SJSA1 (cell line): Measurements from ENCODE around the gene TSPAN2. TPM values are rescaled to one million over a fixed set of nuclear protein-coding genes. Genes with fewer than 3 reads are reported as not detected.

Experiments
- DNase-seq, 2 experiments: peaks; one replicate each; pipeline ENCODE4 v3.0.0-alpha.2; 2015 to 2020; ENCODE audit warnings: low spot score in 2 of 2, low read depth in 1 of 2
- H3K27ac ChIP-seq: fragments of 250-450 bp; sonication (Bioruptor Pico); 2 replicates; pipeline ENCODE4 v1.5.1; 2020; ENCODE audit warnings: mild to moderate bottlenecking, moderate library complexity
- H3K27me3 ChIP-seq: fragments of 250-450 bp; sonication (Bioruptor Pico); replicated peaks from 2 replicates; pipeline ENCODE4 v1.5.1; 2020; ENCODE audit warnings: mild to moderate bottlenecking, moderate library complexity
- H3K36me3 ChIP-seq: fragments of 250-450 bp; sonication (Bioruptor Pico); 2 replicates; pipeline ENCODE4 v1.5.1; 2020; ENCODE audit warnings: mild to moderate bottlenecking
- H3K4me1 ChIP-seq: fragments of 250-450 bp; sonication (Bioruptor Pico); replicated peaks from 2 replicates; pipeline ENCODE4 v1.6.1; 2021; ENCODE audit warnings: mild to moderate bottlenecking
- H3K4me3 ChIP-seq: fragments of 250-450 bp; sonication (Bioruptor Pico); 2 replicates; pipeline ENCODE4 v1.5.1; 2020; ENCODE audit warnings: mild to moderate bottlenecking
- H3K9me3 ChIP-seq: fragments of 250-450 bp; sonication (Bioruptor Pico); replicated peaks from 2 replicates; pipeline ENCODE4 v1.5.1; 2020; ENCODE audit warnings: mild to moderate bottlenecking
- total RNA-seq: library from RNA; depleted of rRNA; stranded (reverse); fragments of >200 nt; shearing (Covaris generic); gene quantifications from 2 replicates; pipeline ENCODE4 v1.2.3, GENCODE V29; 2014; rRNA removed

TSPAN2 gene
- total RNA-seq: 11.9 and 18.2 TPM in 2 replicates

GRCh38 chr1:115089420-115090185 is at the start of gene TSPAN2:
TSPAN2 (minus strand) TSS chr1:115089503; CDS start chr1:115089432, 71 bp downstream.
- H3K4me3 ChIP-seq: peak within 1 kb of the TSS; percentile 56
- H3K4me1 ChIP-seq: peaks cover 24% of the 10 kb centered on the region
- no peaks in the 10 kb centered on the region for H3K27me3 ChIP-seq
- H3K36me3 ChIP-seq: no peaks in the 10 kb centered on the region
- DNase-seq: peak; percentile 72 to 79
- H3K27ac ChIP-seq: no peak within 1 kb of the TSS
- H3K9me3 ChIP-seq: no peaks in the 10 kb centered on the region

- DNase-seq: peak; percentile 78 to 88
- H3K36me3 ChIP-seq: no peaks in the 10 kb centered on the region
- peaks cover 54% of the 10 kb centered on the region for H3K4me1 ChIP-seq
- H3K4me3 ChIP-seq: no peak overlapping the region
- no peaks in the 10 kb centered on the region for H3K27me3 ChIP-seq
- H3K27ac ChIP-seq: peak overlapping the region; percentile 27; the same call in 1 of the 2 replicates
- H3K9me3 ChIP-seq: no peaks in the 10 kb centered on the region
Measured at GRCh38 chr1:115138973-115139372, 49.7 kb upstream of the TSPAN2 start.

- no peaks in the 10 kb centered on the region for H3K9me3 ChIP-seq
- no peaks in the 10 kb centered on the region for H3K36me3 ChIP-seq
- no peaks in the 10 kb centered on the region for H3K27me3 ChIP-seq
Measured at GRCh38 chr1:115138271-115138670, 49.0 kb upstream of the TSPAN2 start.

DNA sequence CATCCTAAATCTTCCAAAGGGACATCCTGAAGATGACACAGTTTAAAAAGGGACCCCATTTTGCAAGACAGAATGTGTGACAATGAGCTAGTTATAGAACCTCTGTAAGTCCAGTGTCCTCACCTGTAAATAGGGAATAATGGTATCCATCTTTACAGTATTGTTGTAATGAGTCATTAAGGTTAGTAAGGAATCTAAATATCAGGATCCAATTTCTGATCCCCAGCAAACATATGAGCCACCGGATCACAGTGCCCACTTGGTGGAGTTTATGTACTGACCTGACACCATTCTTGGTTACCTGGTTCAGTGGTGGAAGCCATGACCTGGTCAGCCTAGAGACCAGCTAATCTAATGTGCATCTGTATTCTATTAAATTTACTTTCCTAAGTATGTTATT is 47.9 kb upstream of the TSPAN2 start:
- H3K36me3 ChIP-seq: no peaks in the 10 kb centered on the region
- no peak overlapping the region for H3K4me3 ChIP-seq
- peak overlapping the region; percentile 99 for H3K27ac ChIP-seq
- peak in 1 of 2 experiments; percentile 18 for DNase-seq
- peaks cover 60% of the 10 kb centered on the region for H3K4me1 ChIP-seq
- H3K9me3 ChIP-seq: no peaks in the 10 kb centered on the region
- no peaks in the 10 kb centered on the region for H3K27me3 ChIP-seq

More at GRCh38 chr1:115138271-115138670, 49.0 kb upstream of the TSPAN2 start:
- Histone ChIP-seq H3K27ac (no peak overlapping the region), H3K4me1 (peaks cover 60% of the 10 kb centered on the region), H3K4me3 (no peak overlapping the region)
- peak in 1 of 2 experiments; percentile 9 for DNase-seq

DNA sequence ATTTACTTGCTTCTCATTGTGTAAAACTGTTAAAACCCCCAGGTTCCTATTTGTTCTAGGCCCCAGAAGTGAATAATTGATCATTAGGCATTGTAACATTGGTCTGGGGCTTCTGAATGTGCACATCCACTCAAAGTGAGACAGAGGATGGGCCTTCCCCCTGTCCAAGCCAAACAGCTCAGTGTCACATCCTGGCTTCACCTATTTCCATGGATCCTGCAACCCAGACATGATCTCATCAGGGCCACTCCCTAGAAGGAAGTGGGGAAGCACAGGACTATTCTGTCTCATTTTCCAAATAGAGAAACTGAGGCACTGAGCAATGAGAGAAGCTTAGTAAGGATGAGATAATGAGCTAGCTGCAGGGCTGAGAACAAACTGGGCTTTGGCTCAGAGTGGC is 47.4 kb upstream of the TSPAN2 start:
- H3K27me3 ChIP-seq: no peaks in the 10 kb centered on the region
- H3K36me3 ChIP-seq: no peaks in the 10 kb centered on the region
- peak overlapping the region; percentile 99 for H3K27ac ChIP-seq
- no peak overlapping the region for H3K4me3 ChIP-seq
- DNase-seq: peak in 1 of 2 experiments; percentile 36
- H3K9me3 ChIP-seq: no peaks in the 10 kb centered on the region
- H3K4me1 ChIP-seq: peaks cover 55% of the 10 kb centered on the region

GRCh38 chr1:115136106-115136505 is 46.8 kb upstream of the TSPAN2 start:
- H3K27ac ChIP-seq: peak overlapping the region; percentile 99
- H3K27me3 ChIP-seq: no peaks in the 10 kb centered on the region
- no peaks in the 10 kb centered on the region for H3K36me3 ChIP-seq
- H3K4me1 ChIP-seq: peaks cover 53% of the 10 kb centered on the region
- DNase-seq: peak; percentile 71 to 77
- no peaks in the 10 kb centered on the region for H3K9me3 ChIP-seq
- no peak overlapping the region for H3K4me3 ChIP-seq

DNA sequence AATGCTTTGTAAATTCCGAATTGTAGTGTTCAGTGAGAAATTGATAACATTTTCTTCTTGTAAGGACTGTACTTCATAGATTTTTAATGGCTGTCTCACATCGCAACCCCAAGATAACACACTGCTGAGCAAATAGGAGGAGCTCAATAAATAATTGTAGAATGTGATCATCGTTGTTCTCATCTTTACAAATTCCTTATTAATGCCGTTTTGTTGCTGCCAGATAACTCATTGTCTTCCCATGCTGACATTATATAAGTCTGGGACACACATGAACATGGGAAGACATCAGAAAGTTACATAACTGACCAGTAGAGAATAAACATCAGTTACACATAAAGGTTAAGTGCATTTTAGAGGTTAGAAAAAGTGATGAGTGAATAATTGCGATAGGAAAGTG is 46.4 kb upstream of the TSPAN2 start:
- H3K27me3 ChIP-seq: no peaks in the 10 kb centered on the region
- peak overlapping the region; percentile 99 for H3K27ac ChIP-seq
- peaks cover 53% of the 10 kb centered on the region for H3K4me1 ChIP-seq
- peak in 1 of 2 experiments; percentile 80 for DNase-seq
- no peaks in the 10 kb centered on the region for H3K9me3 ChIP-seq
- no peaks in the 10 kb centered on the region for H3K36me3 ChIP-seq
- H3K4me3 ChIP-seq: no peak overlapping the region

DNA sequence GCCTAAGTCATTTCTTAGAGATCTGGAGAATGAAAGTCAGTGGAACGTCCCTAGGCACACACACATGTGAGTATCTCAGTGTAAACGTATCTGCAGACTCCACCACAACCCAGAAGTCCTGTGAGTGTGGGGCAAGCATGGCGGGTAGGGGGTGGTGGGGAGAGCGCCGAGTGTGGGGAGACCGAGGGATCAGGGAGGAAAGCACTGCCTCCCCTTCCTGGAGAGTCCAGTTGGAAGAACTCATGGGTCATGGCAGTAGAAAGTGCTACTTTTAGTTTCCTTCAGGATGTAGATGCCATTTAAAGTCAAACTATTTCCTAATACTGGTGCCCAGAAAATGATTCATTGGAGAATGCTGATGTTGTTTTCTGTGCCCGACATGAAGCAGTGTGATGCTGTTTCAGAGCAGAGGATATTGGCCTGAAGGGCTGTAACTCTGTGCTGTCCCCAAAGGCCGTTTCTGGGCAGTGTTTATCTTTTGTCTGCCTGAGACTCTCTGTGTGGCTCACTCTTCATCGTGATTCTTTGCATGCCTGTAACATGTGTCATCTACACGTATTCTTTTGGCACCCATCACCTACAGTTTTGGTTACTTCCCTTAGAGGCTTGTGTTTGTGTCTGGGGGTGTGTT is 45.7 kb upstream of the TSPAN2 start:
- Histone ChIP-seq H3K27ac (peak overlapping the region; percentile 99), H3K4me3 (no peak overlapping the region), H3K27me3 (no peaks in the 10 kb centered on the region), H3K36me3 (no peaks in the 10 kb centered on the region), H3K4me1 (peaks cover 53% of the 10 kb centered on the region), H3K9me3 (no peaks in the 10 kb centered on the region)
- peak; percentile 92 to 96 for DNase-seq

DNA sequence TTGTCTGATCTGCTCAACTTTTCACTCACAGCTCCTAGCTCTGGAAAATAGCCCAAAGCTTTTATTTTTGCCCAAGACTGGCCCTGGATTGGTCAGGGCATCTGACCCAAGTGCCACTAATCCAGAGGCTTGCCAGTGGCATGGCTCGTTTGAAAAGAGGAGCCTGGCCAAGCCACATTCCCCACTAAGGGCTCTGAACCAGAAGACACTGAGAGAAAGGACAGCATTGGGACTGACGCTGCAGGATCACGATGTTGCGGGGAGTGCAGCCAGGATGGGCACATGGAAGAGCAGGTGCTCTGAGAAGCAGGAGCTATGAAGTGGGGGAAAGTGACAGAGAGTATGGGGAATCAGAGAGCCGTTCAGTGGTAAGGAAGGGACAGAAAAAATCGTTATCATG is 44.9 kb upstream of the TSPAN2 start:
- H3K36me3 ChIP-seq: no peaks in the 10 kb centered on the region
- peak overlapping the region; percentile 99 for H3K27ac ChIP-seq
- no peaks in the 10 kb centered on the region for H3K9me3 ChIP-seq
- no peak for DNase-seq
- H3K4me3 ChIP-seq: no peak overlapping the region
- peaks cover 52% of the 10 kb centered on the region for H3K4me1 ChIP-seq
- H3K27me3 ChIP-seq: no peaks in the 10 kb centered on the region

DNA sequence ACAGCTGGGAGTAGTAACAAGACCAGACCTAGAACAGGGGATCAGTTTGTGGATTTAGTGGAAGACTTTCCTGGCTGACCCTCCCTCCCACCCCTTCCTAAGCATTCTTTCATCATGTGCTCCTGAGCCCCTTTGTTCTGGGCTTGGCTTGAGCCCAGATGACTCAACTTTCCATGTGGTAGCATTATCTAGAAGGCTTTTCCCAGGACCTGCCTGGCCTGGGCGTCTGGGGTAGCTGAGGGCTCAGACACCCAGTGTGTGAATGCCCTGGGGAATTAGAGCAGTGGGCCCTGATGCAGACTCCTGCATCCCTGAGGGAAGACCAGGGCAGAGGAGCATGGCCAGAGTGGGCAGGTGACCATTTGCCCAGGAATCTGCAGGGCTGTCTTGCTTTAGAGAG is 44.1 kb upstream of the TSPAN2 start:
- H3K4me1 ChIP-seq: peaks cover 48% of the 10 kb centered on the region
- H3K27ac ChIP-seq: peak overlapping the region; percentile 99
- no peaks in the 10 kb centered on the region for H3K9me3 ChIP-seq
- peak; percentile 91 to 92 for DNase-seq
- H3K27me3 ChIP-seq: no peaks in the 10 kb centered on the region
- no peak overlapping the region for H3K4me3 ChIP-seq
- no peaks in the 10 kb centered on the region for H3K36me3 ChIP-seq

- Histone ChIP-seq H3K27me3 (no peaks in the 10 kb centered on the region), H3K4me1 (peaks cover 36% of the 10 kb centered on the region), H3K4me3 (no peak overlapping the region), H3K27ac (no peak overlapping the region), H3K36me3 (no peaks in the 10 kb centered on the region), H3K9me3 (no peaks in the 10 kb centered on the region)
- no peak for DNase-seq
Measured at GRCh38 chr1:115130786-115131185, 41.5 kb upstream of the TSPAN2 start.

DNA sequence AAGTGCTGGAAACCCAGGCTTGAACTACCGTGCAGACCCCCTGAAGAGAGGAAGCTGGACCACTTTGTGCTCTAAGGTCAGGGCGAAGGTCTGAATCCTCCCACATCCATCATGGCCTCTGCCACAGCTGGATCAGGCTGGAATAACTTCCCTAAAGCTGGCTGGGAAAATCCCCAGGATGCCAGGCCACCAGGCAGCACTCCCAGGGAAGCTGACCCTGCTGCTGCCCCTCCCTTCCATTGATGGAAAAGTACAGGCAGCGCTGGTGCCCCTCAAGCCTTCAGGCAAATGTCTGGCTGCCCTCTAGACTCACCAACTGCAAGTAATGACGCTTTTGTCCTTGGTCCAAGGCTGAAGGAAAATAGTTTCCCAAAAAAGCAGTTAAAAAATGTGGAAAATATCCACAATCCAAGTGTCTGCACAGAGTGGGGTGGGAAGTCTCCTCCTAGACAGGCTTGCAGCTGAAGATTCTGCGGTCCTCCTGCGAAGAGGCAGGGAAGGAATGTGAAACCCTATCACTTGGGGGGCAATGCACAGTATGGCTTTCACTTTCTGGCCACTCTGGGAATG is 39.9 kb upstream of the TSPAN2 start:
- peaks cover 20% of the 10 kb centered on the region for H3K4me1 ChIP-seq
- no peak for DNase-seq
- no peaks in the 10 kb centered on the region for H3K9me3 ChIP-seq
- H3K27me3 ChIP-seq: no peaks in the 10 kb centered on the region
- H3K4me3 ChIP-seq: no peak overlapping the region
- no peaks in the 10 kb centered on the region for H3K36me3 ChIP-seq
- no peak overlapping the region for H3K27ac ChIP-seq

DNA sequence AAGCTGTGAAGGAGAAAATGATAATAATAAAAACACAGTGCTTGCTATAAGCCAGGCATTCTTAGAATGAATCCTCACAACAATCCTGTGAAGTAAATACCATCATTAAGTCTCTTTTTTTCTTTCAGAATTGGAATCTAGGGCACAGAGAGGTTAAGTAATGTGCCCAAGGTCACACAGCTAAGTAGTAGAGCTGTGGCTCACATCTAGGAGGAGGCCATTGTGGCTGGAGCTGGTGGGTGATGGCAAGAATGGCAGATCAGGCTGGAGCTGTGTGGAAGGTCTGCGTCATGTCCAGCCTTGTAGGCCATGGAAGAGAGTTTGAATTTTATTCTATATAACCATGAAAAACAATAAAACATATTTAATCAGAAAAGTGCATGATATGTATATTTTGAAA is 38.2 kb upstream of the TSPAN2 start:
- Histone ChIP-seq H3K36me3 (no peaks in the 10 kb centered on the region), H3K4me1 (peaks cover 3% of the 10 kb centered on the region), H3K9me3 (0 out of 2 replicates have a peak, but pooled peaks cover under 1% of the 10 kb centered on the region), H3K4me3 (no peak overlapping the region), H3K27ac (no peak overlapping the region), H3K27me3 (no peaks in the 10 kb centered on the region)
- no peak for DNase-seq

DNA sequence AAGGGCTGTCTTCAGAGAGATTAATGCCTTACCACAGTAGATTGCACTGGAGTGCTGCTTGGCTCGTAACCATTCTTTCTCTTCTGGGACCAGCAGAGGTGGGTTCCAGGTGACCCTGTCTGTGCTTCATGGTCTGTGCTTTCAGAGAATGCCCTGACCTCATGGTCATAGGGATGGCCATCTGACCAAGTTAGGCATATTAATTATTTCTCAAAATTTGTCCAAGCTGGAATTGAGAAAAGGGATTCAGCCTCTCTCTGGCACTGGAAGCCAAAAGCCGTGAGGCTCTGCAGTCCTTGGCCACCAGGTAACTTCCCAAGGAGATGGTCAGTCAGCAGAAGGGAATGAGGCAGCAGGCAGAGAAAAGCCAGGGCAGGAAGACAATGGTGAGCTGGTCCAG is 37.2 kb upstream of the TSPAN2 start:
- DNase-seq: no peak
- no peak overlapping the region for H3K27ac ChIP-seq
- no peak overlapping the region for H3K4me3 ChIP-seq
- no peaks in the 10 kb centered on the region for H3K36me3 ChIP-seq
- H3K4me1 ChIP-seq: no peaks in the 10 kb centered on the region
- no peaks in the 10 kb centered on the region for H3K27me3 ChIP-seq
- peaks cover 8% of the 10 kb centered on the region; the same call in 1 of the 2 replicates for H3K9me3 ChIP-seq
